Middle frontal gyrus (tissue), 1 donor: Measurements from ENCODE around the gene HMOX1.
"Not testable (repeated sequence)": the region's sequence is repeated elsewhere in the genome, so short reads cannot be mapped to it uniquely, and the experiment has no call there.

Experiments
- DNase-seq: peaks from one replicate; pipeline ENCODE4 v3.0.0-alpha.2; 2015; ENCODE audit warnings: low spot score; ENCODE audit errors: extremely low spot score

HMOX1 gene

DNA sequence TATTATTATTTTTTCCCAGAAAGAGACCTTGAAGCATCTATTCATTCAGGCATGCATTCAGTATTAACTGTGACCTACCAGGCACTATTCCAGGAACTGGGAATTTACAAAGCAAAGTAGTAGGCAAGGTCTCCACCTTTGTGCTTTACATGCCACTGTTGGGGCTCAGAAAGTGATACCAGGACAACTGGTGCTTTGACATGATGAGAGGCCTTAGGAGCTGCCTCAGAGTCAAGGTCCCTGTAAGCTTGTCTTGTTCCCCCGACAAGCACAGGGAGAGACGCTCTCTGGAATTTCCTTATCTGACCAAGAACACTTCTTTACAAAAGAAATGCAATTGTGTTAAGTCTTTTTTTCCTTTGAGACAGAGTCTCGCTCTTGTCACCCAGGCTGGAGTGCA is 2.3 kb upstream of the HMOX1 start:
- DNase-seq = no peak

GRCh38 chr22:35379146-35379993 is 1.5 kb upstream of the HMOX1 start:
- DNase-seq = no peak

DNA sequence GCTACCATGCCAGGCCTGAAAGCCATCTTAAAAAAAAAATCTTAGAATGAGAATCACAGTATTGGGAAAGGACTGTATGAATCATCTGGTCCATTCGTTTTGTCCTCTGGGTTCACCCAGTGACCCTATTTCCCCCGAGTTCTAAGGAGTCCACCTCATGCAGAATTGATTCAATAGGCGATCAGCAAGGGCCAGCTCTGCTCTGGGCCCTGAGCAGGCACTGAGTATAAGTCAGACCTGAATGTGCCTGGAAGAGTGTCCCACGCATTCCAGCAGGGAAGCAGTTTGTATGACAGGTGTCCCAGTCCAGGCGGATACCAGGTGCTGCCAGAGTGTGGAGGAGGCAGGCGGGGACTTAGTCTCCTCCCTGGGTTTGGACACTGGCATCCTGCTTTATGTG is 883 bp upstream of the HMOX1 start:
- DNase-seq = no peak

DNA sequence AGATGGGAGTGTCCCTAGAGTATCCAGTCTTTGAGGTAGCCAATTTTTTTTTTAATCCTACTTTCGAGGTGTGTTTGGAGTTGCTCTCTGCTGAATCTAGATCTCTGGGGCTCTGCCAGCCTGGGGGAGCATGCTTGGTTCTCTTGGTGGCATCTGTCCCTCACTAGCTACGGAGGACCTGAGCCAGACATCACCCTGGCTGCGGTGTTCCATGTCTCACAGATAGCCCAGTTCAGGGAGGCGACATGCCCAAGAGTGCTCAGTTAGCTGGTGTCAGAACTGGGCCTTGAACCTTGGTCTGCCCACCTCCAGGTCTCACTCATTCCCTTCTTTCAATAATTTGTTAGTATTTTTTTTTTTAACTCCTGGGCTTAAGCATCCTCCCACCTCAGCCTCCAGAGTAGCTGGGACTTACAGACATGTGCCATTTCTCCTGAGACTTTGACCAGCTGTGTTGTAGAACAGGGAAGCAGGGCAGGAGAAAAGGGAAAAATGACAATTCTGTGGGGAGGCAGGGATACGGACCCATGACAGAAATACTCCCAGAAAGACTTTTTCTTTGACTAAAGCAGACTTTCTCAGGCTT is 621 bp downstream of the HMOX1 start:
- no peak for DNase-seq

DNA sequence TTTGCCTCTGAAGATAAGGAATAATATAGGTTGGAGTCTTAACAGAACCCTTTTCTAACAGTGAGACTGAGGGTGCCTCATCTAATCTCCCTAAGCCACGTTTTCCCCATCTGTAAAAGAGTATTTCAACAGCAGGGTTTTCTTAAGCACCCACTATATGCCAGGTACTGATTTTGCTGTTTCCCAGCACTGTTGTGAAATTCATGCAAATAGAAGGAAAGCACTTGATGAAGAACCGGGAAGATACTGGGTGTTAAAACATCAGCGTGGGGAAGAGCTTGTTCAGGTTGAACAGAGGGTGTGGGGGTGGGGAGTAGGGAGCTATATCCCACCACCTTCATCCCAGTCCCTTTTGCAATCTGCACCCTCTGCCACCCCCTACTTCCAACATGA is 2.8 kb downstream of the HMOX1 start:
- DNase-seq = no peak

DNA sequence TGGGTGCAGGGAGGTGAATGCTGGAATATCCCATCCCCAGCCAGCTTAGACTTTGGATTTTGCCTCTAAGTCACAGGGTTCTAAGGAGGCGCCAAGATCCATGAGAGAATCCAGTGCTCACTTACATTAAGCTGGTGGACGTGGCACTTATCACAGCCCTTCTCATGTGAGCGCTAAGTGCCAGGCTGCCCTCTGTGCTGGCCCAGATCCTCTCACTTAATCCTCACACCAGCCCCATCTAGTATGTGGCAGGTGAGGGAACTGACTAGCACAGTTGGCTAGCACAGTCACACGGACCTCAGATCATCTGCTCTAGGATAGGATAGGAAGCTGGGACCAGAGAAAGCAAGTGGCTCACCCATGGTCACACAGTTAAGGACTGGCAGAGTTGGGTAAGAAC is 3.6 kb downstream of the HMOX1 start:
- DNase-seq = no peak

- DNase-seq = no peak
These were observed 4.2 kb downstream of the HMOX1 start for GRCh38 chr22:35384975-35385588.

DNA sequence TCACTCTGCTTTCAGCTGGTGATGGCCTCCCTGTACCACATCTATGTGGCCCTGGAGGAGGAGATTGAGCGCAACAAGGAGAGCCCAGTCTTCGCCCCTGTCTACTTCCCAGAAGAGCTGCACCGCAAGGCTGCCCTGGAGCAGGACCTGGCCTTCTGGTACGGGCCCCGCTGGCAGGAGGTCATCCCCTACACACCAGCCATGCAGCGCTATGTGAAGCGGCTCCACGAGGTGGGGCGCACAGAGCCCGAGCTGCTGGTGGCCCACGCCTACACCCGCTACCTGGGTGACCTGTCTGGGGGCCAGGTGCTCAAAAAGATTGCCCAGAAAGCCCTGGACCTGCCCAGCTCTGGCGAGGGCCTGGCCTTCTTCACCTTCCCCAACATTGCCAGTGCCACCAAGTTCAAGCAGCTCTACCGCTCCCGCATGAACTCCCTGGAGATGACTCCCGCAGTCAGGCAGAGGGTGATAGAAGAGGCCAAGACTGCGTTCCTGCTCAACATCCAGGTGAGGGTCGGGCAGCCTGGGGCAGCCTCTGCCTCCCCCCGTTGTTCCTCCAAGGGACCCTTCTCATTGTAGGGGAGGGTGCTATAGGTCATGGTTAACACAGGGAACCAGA is 5.9 kb downstream of the HMOX1 start:
- no peak for DNase-seq

GRCh38 chr22:35390933-35391332 is 10.0 kb downstream of the HMOX1 start:
- DNase-seq = no peak

- DNase-seq = no peak
These were observed 11.5 kb downstream of the HMOX1 start for GRCh38 chr22:35392357-35392756.

GRCh38 chr22:35393116-35394010 is 12.5 kb downstream of the HMOX1 start:
- no peak for DNase-seq

DNA sequence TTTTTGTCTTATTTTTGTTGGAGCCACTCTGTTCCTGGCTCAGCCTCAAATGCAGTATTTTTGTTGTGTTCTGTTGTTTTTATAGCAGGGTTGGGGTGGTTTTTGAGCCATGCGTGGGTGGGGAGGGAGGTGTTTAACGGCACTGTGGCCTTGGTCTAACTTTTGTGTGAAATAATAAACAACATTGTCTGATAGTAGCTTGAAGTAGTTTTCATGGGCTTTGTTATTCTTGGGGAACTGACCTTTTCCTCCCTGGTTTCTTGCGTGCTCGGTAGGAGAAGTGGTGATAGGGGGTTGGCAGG is 13.1 kb downstream of the HMOX1 start:
- no peak for DNase-seq

DNA sequence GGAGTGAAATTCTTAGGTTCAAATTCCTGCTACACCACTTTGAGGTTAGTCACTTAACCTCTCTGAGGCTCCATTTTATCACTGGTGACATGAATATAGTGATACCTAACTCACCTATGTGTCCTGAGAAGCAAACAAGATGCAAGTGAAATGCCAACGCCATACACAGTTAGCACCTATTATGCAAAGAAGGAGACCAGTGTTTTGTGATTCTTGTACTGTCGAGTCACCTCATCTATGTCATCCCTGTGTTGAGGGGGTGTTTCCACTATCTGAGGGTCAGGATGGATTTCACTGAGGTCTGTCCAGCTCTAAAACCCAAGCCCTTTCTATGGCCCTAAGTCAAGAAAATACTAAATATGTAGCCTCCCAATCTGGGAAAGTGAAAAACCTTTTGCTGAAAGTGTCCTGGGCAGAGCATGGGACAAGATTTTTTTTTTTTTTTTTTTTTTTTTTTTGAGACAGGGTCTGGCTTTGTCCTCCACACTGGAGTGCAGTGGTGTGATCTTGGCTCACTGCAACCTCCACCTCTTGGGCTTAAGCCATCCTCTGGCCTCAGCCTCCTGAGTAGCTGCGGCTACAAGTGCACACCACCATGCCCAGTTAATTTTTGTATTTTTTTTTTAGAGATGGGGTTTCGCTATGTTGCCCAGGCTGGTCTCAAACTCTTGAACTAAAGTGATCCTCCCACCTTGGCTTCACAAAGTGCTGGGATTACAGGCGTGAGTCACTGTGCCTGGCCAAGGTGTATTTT is 14.1 kb downstream of the HMOX1 start:
- DNase-seq = no peak

- not testable (repeated sequence) for DNase-seq
These were observed 15.7 kb downstream of the HMOX1 start for GRCh38 chr22:35396622-35397021.

GRCh38 chr22:35397095-35397904 is 16.4 kb downstream of the HMOX1 start:
- DNase-seq = no peak

DNA sequence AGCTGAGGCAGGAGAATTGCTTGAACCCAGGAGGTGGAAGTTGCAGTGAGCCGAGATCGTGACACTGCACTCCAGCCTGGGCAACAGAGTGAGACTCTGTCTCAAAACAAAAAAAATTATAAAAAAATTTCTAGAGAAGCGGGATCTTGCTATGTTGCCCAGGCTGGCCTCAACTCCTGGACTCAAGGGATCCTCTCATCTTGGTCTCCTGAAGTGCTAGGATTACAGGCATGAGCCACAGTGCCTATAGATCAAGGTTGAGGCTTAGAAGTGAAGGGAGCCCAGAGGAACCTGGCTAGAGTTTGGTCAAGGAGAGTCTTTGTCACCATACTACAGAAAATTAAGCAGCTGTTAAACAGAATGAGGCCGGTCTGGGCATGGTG is 17.7 kb downstream of the HMOX1 start:
- DNase-seq = no peak

DNA sequence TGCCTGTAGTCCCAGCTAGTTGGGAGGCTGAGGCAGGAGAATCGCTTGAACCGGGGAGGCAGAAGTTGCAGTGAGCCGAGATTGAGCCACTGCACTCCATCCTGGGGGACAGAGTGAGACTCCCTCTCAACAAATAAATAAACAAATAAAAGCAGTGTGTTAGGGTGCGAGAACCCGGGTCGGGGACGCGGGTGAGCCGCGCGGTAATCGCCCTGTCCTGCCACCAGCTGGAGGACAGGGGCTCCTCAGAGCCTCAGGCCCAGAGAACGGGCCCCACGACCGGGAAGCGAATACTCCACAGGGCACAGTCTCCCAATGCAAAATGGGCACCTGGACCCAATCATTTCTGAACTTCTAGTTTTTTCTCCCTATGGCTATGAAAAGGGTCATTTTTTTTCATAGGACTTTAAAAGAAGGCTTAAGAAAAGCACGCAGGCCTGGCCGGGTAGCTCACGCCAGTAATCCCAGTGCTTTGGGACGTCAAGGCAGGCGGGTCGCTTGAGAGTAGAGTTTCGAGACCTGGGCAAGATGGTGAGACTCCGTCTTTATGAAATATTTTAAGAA is 18.3 kb downstream of the HMOX1 start:
- DNase-seq = no peak

DNA sequence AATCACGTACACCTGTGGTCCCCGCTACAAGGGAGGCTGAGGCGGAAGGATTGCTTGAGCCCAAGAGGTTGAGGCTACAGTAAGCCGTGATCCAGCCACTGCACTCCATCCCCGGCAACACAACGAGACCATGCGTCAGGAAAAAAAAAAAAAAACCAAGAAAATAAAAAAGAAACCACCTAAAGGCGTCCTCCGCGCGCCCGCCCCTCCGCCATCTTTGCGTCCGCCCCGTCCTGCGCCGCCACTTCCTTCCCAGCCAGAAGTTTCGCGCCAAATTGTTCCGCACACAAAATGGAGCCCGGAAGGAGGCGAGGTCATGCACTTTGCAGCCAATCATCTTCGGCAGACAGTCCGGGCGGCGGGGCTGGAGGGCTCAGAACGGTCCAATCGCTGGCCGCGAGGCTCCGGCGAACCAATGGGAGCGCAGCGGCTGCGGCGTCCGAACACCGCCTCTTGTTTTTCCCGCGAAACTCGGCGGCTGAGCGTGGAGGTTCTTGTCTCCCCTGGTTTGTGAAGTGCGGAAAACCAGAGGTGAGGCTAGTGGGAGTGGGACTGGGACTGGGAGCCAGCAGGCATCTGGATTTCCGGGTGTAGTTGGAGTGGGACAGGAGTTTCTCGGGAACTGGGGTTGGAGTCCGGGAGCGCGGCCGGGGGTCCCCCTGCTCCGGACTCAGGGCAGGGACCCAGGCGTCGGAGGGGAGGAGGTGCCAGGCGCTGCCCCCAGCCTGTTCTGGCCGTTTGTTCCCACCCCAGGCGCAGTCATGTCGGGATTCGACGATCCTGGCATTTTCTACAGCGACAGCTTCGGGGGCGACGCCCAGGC is 19.0 kb downstream of the HMOX1 start, which contains the start of gene MCM5:
Gene MCM5 (plus strand): TSS at position 463 of the 823 bp plus-strand sequence. CDS start 299 bp downstream, at position 762.
- DNase-seq = peak; percentile 94

GRCh38 chr22:35400501-35400790 is 19.6 kb downstream of the HMOX1 start:
- no peak for DNase-seq
